GM19099 (cell line): Measurements from ENCODE around the gene UBL3.

Experiments
- POLR2A ChIP-seq: IDR thresholded peaks from 3 replicates; pipeline ENCODE4 v1.6.1; 2011; ENCODE audit warnings: low read depth; ENCODE audit not compliant: insufficient read length; ENCODE audit errors: extremely low read depth

UBL3 gene

GRCh38 chr13:29758531-29759114 is 91.8 kb downstream of the UBL3 start:
- no peak for TF ChIP-seq POLR2A

- TF ChIP-seq POLR2A = no peak
Observed at GRCh38 chr13:29756506-29756905, 93.9 kb downstream of the UBL3 start.

- no peak for TF ChIP-seq POLR2A
Observed at GRCh38 chr13:29754473-29754806, 96.0 kb downstream of the UBL3 start.

- no peak for TF ChIP-seq POLR2A
Observed at GRCh38 chr13:29753618-29754472, 96.6 kb downstream of the UBL3 start.

- TF ChIP-seq POLR2A = no peak
Observed at GRCh38 chr13:29752175-29752574, 98.2 kb downstream of the UBL3 start.

- TF ChIP-seq POLR2A = no peak
Observed at GRCh38 chr13:29750183-29750530, 100.3 kb downstream of the UBL3 start.

- no peak for TF ChIP-seq POLR2A
Observed at GRCh38 chr13:29749401-29750182, 100.8 kb downstream of the UBL3 start.

GRCh38 chr13:29748097-29748496 is 102.3 kb downstream of the UBL3 start:
- TF ChIP-seq POLR2A = no peak

GRCh38 chr13:29746148-29746677 is 104.2 kb downstream of the UBL3 start:
- no peak for TF ChIP-seq POLR2A

- TF ChIP-seq POLR2A = no peak
Observed at GRCh38 chr13:29745704-29746103, 104.7 kb downstream of the UBL3 start.

- TF ChIP-seq POLR2A = no peak
Observed at GRCh38 chr13:29743201-29743786, 107.1 kb downstream of the UBL3 start.

GRCh38 chr13:29740961-29741360 is 109.5 kb downstream of the UBL3 start:
- no peak for TF ChIP-seq POLR2A

- no peak for TF ChIP-seq POLR2A
Observed at GRCh38 chr13:29737061-29737460, 113.4 kb downstream of the UBL3 start.

GRCh38 chr13:29733147-29733611 is 117.2 kb downstream of the UBL3 start:
- no peak for TF ChIP-seq POLR2A

GRCh38 chr13:29730253-29730652 is 120.2 kb downstream of the UBL3 start:
- TF ChIP-seq POLR2A = no peak
